GM19455 (cell line): ENCODE data around the gene ZG16B.

Experiments used
- ATAC-seq: cut with Tn5 transposase; IDR thresholded peaks from one replicate; pipeline ENCODE4 v1.9.1; 2021; ENCODE audit not compliant: unreplicated experiment

The ZG16B gene

GRCh38 chr16:2829501-2830354 is at the start of gene ZG16B:
TSS of gene ZG16B (plus strand) at chr16:2830303. CDS start at chr16:2830442, 139 bp downstream.
- no peak for ATAC-seq

GRCh38 chr16:2782583-2783351 is 47.3 kb upstream of the ZG16B start:
- no peak for ATAC-seq

GRCh38 chr16:2783581-2784357 is 46.3 kb upstream of the ZG16B start:
- ATAC-seq = no peak

GRCh38 chr16:2784358-2785100 is 45.6 kb upstream of the ZG16B start:
- no peak for ATAC-seq

GRCh38 chr16:2785101-2785991 is 44.8 kb upstream of the ZG16B start:
- no peak for ATAC-seq

GRCh38 chr16:2786061-2786825 is 43.9 kb upstream of the ZG16B start:
- no peak for ATAC-seq

GRCh38 chr16:2786826-2787151 is 43.3 kb upstream of the ZG16B start:
- no peak for ATAC-seq

- no peak for ATAC-seq
Measured at GRCh38 chr16:2787406-2787805, 42.7 kb upstream of the ZG16B start, which contains the start of gene PRSS33. TSS of gene PRSS33 (minus strand) at chr16:2787560. CDS start at chr16:2786547, 1,013 bp downstream.

- ATAC-seq = no peak
Measured at GRCh38 chr16:2787961-2788360, 42.1 kb upstream of the ZG16B start.

- ATAC-seq = no peak
Measured at GRCh38 chr16:2790631-2791030, 39.5 kb upstream of the ZG16B start.

- no peak for ATAC-seq
Measured at GRCh38 chr16:2791174-2791573, 38.9 kb upstream of the ZG16B start.

GRCh38 chr16:2792940-2793339 is 37.2 kb upstream of the ZG16B start:
- ATAC-seq = no peak

GRCh38 chr16:2795395-2796143 is 34.5 kb upstream of the ZG16B start:
- no peak for ATAC-seq

- no peak for ATAC-seq
Measured at GRCh38 chr16:2798723-2799204, 31.3 kb upstream of the ZG16B start.

GRCh38 chr16:2799205-2799858 is 30.8 kb upstream of the ZG16B start:
- ATAC-seq = no peak

GRCh38 chr16:2799859-2800226 is 30.3 kb upstream of the ZG16B start:
- ATAC-seq = no peak

- ATAC-seq = no peak
Measured at GRCh38 chr16:2803545-2804195, 26.4 kb upstream of the ZG16B start.
